ENCODE measurements around the gene HHAT.

GRCh38 chr1:210456731-210457255 is 128.1 kb downstream of the HHAT start:
- TF ChIP-seq CTCF (conservative IDR thresholded peaks at IDR 0.05; ENCODE audit: low read length) (no peak), EZH2phosphoT487 (IDR thresholded peaks at IDR 0.05; ENCODE audit: borderline replicate concordance) (no peak)

Data from Loucy (cell line).